ENCODE results near the gene NUDT3. TPM values are rescaled to one million over a fixed set of nuclear protein-coding genes. Genes with fewer than 3 reads are reported as not detected.
"Not testable (repeated sequence)": the region's sequence is repeated elsewhere in the genome, so short reads cannot be mapped to it uniquely, and the experiment has no call there.

The NUDT3 gene
- total RNA-seq, 1 experiment from 2014 or later: 23.6 TPM

DNA sequence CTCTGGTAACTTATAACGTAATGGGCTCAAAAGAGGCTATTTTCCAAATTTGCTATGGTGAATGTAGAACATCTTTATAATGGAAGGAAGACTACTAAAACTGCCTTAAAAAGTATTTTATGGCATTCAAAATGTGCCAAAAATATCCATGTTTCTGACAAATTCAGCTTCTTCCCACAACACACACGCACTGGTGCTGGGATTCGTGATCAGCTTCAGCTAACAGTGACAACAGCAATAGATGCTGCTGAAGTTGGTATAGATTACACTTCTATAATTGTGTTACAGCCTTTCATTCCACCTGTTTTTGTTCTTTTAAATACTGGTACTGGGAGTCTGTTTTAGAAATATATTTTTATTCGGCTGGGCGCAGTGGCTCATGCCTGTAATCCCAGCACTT lies 19.0 kb downstream of the NUDT3 start:
- ChIA-PET CTCF (interaction anchor here (0.6 kb wide), 2 partner anchors 105 to 210 kb away, joined by 3 read pairs; no protein-coding TSS in a partner anchor), POLR2A (interaction anchor here (0.9 to 1.6 kb wide), 2 partner anchors 9 to 15 kb away, joined by 3 to 6 read pairs; no protein-coding TSS in a partner anchor)
- no peaks in the 10 kb centered on the region for H3K9me3 Mint-ChIP-seq (ENCODE audit: unreplicated experiment)
- H3K4me3 Mint-ChIP-seq (ENCODE audit: unreplicated experiment): no peak overlapping the region
- no peaks in the 10 kb centered on the region for H3K36me3 Mint-ChIP-seq (ENCODE audit: insufficient read depth, unreplicated experiment)
- DNase-seq (ENCODE audit: unreplicated experiment): no peak
- H3K4me1 Mint-ChIP-seq (ENCODE audit: insufficient read depth, unreplicated experiment): peaks cover under 1% of the 10 kb centered on the region
- no peak overlapping the region for H3K27ac Mint-ChIP-seq (ENCODE audit: low read depth, unreplicated experiment)
- TF ChIP-seq, protein P1, sequence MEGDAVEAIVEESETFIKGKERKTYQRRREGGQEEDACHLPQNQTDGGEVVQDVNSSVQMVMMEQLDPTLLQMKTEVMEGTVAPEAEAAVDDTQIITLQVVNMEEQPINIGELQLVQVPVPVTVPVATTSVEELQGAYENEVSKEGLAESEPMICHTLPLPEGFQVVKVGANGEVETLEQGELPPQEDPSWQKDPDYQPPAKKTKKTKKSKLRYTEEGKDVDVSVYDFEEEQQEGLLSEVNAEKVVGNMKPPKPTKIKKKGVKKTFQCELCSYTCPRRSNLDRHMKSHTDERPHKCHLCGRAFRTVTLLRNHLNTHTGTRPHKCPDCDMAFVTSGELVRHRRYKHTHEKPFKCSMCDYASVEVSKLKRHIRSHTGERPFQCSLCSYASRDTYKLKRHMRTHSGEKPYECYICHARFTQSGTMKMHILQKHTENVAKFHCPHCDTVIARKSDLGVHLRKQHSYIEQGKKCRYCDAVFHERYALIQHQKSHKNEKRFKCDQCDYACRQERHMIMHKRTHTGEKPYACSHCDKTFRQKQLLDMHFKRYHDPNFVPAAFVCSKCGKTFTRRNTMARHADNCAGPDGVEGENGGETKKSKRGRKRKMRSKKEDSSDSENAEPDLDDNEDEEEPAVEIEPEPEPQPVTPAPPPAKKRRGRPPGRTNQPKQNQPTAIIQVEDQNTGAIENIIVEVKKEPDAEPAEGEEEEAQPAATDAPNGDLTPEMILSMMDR (IDR thresholded peaks at IDR 0.05; ENCODE audit: unreplicated experiment): no peak
- intact Hi-C loops (cut with micrococcal nuclease): no loop called here
- H3K27me3 Mint-ChIP-seq (ENCODE audit: insufficient read depth, unreplicated experiment): no peaks in the 10 kb centered on the region
- no TSS peak for BruUV-seq (replicated peaks)

DNA sequence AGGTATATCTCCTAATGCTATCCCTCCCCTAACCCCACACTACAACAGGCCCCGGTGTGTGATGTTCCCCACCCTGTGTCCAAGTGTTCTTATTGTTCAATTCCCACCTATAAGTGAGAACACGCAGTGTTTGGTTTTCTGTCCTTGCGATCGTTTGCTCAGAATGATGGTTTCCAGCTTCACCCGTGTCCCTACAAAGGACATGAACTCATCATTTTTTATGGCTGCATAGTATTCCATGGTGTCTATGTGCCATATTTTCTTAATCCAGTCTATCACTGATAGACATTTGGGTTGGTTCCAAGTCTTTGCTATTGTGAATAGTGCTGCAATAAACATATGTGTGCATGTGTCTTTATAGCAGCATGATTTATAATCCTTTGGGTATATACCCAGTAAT lies 20.6 kb downstream of the NUDT3 start:
- POLR2A ChIA-PET: not testable (repeated sequence)

DNA sequence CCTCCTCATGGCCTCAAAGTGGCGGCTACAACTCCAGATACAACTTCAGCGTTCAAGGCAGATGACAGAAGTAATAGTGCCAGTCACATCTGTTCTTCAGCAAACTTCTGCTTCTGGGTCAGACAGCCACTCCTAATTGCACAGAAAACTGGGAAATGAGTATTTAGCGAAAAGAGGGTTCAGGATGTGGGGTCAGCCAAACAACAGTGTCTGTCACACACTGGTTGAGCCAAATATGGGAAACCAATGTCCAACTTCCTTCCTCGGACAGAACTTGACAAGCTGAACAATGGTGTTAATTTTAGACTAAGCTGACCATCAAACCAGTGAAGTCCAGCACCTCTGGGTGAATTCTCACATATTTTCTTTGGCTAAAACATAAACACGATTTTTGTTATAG lies 22.1 kb downstream of the NUDT3 start:
- H3K27me3 Mint-ChIP-seq (ENCODE audit: insufficient read depth, unreplicated experiment): no peaks in the 10 kb centered on the region
- no peak for DNase-seq (ENCODE audit: unreplicated experiment)
- H3K9me3 Mint-ChIP-seq (ENCODE audit: unreplicated experiment): no peaks in the 10 kb centered on the region
- no peak overlapping the region for H3K27ac Mint-ChIP-seq (ENCODE audit: low read depth, unreplicated experiment)
- BruUV-seq (replicated peaks): no TSS peak
- peaks cover 6% of the 10 kb centered on the region for H3K4me1 Mint-ChIP-seq (ENCODE audit: insufficient read depth, unreplicated experiment)
- ChIA-PET CTCF (no interaction called here), POLR2A (interaction anchor here (0.7 kb wide), 2 partner anchors 9 to 17 kb away, joined by 3 read pairs; no protein-coding TSS in a partner anchor)
- intact Hi-C loops (cut with micrococcal nuclease): no loop called here
- no peaks in the 10 kb centered on the region for H3K36me3 Mint-ChIP-seq (ENCODE audit: insufficient read depth, unreplicated experiment)
- H3K4me3 Mint-ChIP-seq (ENCODE audit: unreplicated experiment): no peak overlapping the region
- TF ChIP-seq, protein P1 (IDR thresholded peaks at IDR 0.05; ENCODE audit: unreplicated experiment): no peak

More for the DNA sequence above, 20.6 kb downstream of the NUDT3 start:
- H3K27me3 Mint-ChIP-seq (ENCODE audit: insufficient read depth, unreplicated experiment); H3K27ac Mint-ChIP-seq (ENCODE audit: low read depth, unreplicated experiment); CTCF ChIA-PET; H3K9me3 Mint-ChIP-seq (ENCODE audit: unreplicated experiment); H3K4me1 Mint-ChIP-seq (ENCODE audit: insufficient read depth, unreplicated experiment); intact Hi-C loops (cut with micrococcal nuclease); DNase-seq (ENCODE audit: unreplicated experiment); H3K36me3 Mint-ChIP-seq (ENCODE audit: insufficient read depth, unreplicated experiment); BruUV-seq (replicated peaks); H3K4me3 Mint-ChIP-seq (ENCODE audit: unreplicated experiment): not testable (repeated sequence)

DNA sequence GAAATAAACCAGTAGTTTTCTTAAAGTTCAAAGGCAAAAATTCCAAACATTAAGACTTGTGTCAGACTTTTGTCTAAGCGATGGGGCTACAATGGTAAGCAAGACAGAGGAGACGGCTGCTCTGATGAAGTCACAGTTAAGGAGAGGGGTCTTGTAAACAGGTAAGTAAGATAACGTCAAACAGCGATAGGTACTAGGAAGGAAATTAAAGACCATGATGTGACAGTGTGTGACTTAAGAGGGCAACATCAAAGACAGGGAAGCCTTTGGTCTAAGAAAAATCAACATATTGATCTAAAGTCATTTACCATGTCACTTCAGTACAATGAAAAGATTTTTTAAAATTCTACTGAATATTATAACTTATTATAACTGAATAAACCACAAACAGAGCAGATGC lies 23.1 kb downstream of the NUDT3 start:
- CTCF ChIA-PET: interaction anchor here (0.6 kb wide), 1 partner anchor 671 kb away, joined by 3 read pairs; no protein-coding TSS in a partner anchor
- no TSS peak for BruUV-seq (replicated peaks)
- H3K27ac Mint-ChIP-seq (ENCODE audit: low read depth, unreplicated experiment): no peak overlapping the region

More for the DNA sequence above, 23.1 kb downstream of the NUDT3 start:
- no peaks in the 10 kb centered on the region for H3K27me3 Mint-ChIP-seq (ENCODE audit: insufficient read depth, unreplicated experiment)
- peaks cover 6% of the 10 kb centered on the region for H3K4me1 Mint-ChIP-seq (ENCODE audit: insufficient read depth, unreplicated experiment)
- no peak for DNase-seq (ENCODE audit: unreplicated experiment)
- H3K4me3 Mint-ChIP-seq (ENCODE audit: unreplicated experiment): no peak overlapping the region
- intact Hi-C loops (cut with micrococcal nuclease): no loop called here
- H3K36me3 Mint-ChIP-seq (ENCODE audit: insufficient read depth, unreplicated experiment): no peaks in the 10 kb centered on the region
- H3K9me3 Mint-ChIP-seq (ENCODE audit: unreplicated experiment): no peaks in the 10 kb centered on the region
- POLR2A ChIA-PET: no interaction called here
- TF ChIP-seq, protein P1 (IDR thresholded peaks at IDR 0.05; ENCODE audit: unreplicated experiment): no peak
